WI38 (cell line): ENCODE results near the gene ERBB3.

Experiments
- H3K4me3 ChIP-seq: 2 replicates; pipeline ENCODE4 v1.5.1; 2011; ENCODE audit warnings: low read depth, mild to moderate bottlenecking, control low read depth, low read length
- TF ChIP-seq, protein P1 (sequence below): IDR thresholded peaks from 2 replicates; pipeline ENCODE4 v1.5.1; 2012; ENCODE audit warnings: low read depth, mild to moderate bottlenecking, control low read depth, low read length

Gene ERBB3

DNA sequence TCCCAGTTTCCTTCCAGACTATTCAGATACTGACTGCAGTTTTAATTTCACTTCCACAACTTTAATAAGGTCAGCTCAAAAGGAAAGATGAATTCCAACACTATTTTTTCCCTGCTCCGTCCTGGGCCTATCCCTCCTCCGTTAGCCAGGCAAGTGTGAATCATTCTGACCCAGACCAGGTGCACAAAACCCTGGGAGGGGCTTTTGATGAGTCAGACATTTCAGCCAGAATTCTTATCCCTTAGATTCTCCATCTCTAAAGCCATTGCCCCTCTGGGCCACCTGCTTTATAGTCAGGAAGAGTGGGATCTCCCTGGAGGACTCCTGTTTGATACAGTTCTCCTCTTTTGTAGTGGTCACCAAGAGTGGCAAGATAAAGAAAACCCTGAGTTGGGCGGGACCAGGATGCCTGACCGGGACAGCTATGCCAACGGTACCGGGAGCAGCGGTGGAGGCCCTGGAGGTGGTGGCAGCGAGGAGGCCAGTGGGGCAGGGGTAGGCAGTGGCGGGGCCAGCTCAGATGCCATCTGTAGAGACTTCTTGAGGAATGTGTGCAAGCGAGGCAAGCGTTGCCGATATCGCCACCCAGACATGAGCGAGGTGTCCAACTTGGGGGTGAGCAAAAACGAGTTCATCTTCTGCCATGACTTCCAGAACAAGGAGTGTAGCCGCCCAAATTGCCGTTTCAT, 40.3 kb downstream of the ERBB3 start:
- no peak overlapping the region for H3K4me3 ChIP-seq

DNA sequence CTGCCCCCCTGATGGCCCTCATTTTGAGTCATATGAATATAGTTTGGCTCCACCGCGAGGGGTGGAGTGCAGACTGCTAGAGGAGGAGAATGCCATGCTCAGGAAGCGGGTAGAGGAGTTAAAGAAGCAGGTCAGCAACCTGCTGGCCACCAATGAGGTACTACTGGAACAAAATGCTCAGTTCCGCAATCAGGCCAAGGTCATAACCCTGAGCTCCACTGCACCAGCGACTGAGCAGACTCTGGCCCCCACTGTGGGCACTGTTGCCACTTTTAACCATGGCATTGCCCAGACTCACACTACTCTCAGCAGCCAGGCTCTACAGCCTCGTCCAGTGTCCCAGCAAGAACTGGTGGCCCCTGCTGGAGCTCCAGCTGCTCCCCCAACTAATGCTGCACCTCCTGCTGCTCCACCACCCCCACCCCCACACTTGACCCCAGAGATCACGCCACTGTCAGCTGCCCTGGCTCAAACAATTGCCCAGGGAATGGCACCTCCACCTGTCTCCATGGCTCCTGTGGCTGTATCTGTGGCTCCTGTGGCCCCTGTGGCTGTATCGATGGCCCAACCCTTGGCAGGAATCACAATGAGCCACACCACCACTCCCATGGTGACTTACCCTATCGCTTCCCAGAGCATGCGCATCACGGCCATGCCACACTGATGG, 41.4 kb downstream of the ERBB3 start:
- no peak overlapping the region for H3K4me3 ChIP-seq
- TF ChIP-seq, protein P1, sequence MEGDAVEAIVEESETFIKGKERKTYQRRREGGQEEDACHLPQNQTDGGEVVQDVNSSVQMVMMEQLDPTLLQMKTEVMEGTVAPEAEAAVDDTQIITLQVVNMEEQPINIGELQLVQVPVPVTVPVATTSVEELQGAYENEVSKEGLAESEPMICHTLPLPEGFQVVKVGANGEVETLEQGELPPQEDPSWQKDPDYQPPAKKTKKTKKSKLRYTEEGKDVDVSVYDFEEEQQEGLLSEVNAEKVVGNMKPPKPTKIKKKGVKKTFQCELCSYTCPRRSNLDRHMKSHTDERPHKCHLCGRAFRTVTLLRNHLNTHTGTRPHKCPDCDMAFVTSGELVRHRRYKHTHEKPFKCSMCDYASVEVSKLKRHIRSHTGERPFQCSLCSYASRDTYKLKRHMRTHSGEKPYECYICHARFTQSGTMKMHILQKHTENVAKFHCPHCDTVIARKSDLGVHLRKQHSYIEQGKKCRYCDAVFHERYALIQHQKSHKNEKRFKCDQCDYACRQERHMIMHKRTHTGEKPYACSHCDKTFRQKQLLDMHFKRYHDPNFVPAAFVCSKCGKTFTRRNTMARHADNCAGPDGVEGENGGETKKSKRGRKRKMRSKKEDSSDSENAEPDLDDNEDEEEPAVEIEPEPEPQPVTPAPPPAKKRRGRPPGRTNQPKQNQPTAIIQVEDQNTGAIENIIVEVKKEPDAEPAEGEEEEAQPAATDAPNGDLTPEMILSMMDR = no peak

More for the DNA sequence above, 40.3 kb downstream of the ERBB3 start:
- TF ChIP-seq, protein P1 = no peak

DNA sequence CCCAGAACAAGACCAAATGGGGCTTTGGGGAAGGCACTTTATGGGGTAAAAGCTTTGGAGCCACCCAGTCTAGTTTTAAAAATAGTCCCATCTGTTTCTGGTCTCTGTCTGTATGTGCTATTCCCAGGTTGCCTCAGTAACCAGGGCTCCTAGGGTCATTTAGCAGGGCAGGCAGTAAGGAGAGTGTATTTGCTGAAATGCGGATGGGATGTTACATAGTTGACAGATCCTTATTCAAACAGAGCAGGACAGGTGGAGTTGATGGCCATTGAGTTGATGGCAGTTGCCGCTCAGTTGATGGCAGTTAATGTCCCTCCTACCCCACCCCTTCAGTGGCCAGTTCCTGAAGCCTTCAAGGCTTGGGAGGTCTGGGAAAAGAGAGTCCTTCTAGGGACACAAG, 42.7 kb downstream of the ERBB3 start:
- TF ChIP-seq, protein P1 = no peak
- no peak overlapping the region for H3K4me3 ChIP-seq

DNA sequence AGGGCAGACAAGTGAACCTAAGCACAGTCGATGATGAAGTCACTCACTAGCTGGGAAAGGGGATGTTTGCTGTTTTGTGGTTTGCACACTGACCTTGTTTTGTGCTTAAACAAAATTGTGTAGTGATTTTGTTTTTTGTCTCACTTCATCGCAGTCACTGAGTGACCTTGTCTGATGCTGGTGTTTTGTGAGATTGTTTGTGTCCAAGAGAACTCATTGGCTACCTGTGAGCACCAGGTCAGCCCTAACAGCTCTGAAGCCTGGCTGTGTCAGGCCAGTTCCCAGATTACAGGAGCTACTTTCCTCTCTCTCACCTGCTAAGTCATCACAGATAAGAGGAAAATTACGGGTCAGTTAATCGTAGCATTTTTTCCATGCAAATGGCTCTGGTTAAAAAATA, 44.2 kb downstream of the ERBB3 start:
- no peak overlapping the region for H3K4me3 ChIP-seq
- TF ChIP-seq, protein P1 = no peak

DNA sequence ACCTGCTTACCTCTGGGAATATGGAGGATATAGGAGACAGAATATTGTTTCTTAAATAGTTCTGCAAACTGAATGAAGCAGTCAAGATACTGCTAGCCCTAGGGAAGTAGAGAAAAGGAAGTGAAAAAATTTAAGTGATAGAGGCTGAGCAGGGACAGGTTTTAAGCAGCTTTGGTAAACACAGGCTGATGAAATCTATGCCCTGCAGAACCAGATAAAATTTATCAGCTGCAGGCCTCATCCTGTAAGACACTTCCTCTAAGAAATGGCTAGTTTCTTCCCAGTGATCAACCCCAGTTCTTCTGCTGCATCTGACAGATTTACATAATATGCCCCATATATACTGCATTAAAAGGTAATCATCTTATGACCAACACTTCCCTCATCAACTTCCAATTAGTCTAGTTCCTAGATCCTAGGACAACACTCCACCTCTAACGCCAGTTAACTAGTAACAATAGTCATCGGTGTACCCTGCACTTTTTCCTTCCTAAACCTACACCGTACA, 46.8 kb downstream of the ERBB3 start:
- TF ChIP-seq, protein P1 = no peak
- peak overlapping the region; percentile 92; the same call in 1 of the 2 replicates for H3K4me3 ChIP-seq

DNA sequence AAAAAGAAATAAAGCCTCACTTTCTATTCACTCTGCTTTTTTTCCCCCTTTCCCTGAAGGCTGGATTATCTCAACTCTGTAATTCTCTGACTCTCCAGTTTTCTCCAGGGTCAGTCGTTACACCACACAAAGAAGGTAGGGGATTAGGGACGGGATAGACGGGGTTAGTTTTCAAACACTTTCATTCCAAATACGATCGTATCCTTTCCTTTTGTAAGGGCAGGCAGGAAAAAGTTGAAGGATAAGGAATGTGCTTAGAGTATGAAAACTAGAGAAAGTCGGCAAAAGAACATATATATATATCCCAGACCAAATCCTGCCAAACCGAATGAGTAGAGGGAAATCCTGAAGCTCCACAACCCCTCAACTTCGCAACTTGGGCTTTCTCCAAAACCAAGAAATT, 47.5 kb downstream of the ERBB3 start:
- TF ChIP-seq, protein P1 = no peak
- H3K4me3 ChIP-seq = peak overlapping the region; percentile 92
